Trophoblast cell (in vitro differentiated cells and primary cell): Measurements from ENCODE around the gene DUSP14.
A peak's percentile ranks its signal among the peaks of the same experiment; 100 is the strongest.

Experiments used
- DNase-seq, 2 donors: peaks; one replicate each; pipeline ENCODE4 v3.0.0-alpha.2; 2016
- H2AFZ ChIP-seq: 2 replicates; pipeline ENCODE4 v1.6.1; 2013; ENCODE audit warnings: low read length, moderate library complexity, mild to moderate bottlenecking; ENCODE audit not compliant: insufficient read depth, poor library complexity
- H2AK5ac ChIP-seq: 2 replicates; pipeline ENCODE4 v1.6.1; 2013; ENCODE audit warnings: mild to moderate bottlenecking, low read length
- H2BK120ac ChIP-seq: 2 replicates; pipeline ENCODE4 v1.6.1; 2013; ENCODE audit warnings: low read length, mild to moderate bottlenecking, moderate library complexity; ENCODE audit not compliant: insufficient read depth, poor library complexity
- H2BK12ac ChIP-seq: 2 replicates; pipeline ENCODE4 v1.6.1; 2013; ENCODE audit warnings: mild to moderate bottlenecking, low read length, moderate library complexity
- H2BK5ac ChIP-seq: 2 replicates; pipeline ENCODE4 v1.6.1; 2013; ENCODE audit warnings: low read length, low read depth, moderate library complexity, mild to moderate bottlenecking; ENCODE audit not compliant: poor library complexity
- H3K14ac ChIP-seq: 2 replicates; pipeline ENCODE4 v1.6.1; 2013; ENCODE audit warnings: mild to moderate bottlenecking, low read length
- H3K18ac ChIP-seq: 2 replicates; pipeline ENCODE4 v1.6.1; 2013; ENCODE audit warnings: mild to moderate bottlenecking, low read length
- H3K23ac ChIP-seq: 2 replicates; pipeline ENCODE4 v1.6.1; 2013; ENCODE audit warnings: low read length
- H3K27ac ChIP-seq: 2 replicates; pipeline ENCODE4 v1.5.1; 2013; ENCODE audit warnings: low read depth, mild to moderate bottlenecking, inconsistent platforms, low read length, moderate library complexity
- H3K27me3 ChIP-seq: 2 replicates; pipeline ENCODE4 v1.6.1; 2013; ENCODE audit warnings: inconsistent platforms, mild to moderate bottlenecking, low read length, moderate library complexity; ENCODE audit not compliant: insufficient read depth
- H3K36me3 ChIP-seq, 2 experiments: 1 replicate in 1 of 2; 2 replicates in 1 of 2; pipeline ENCODE4 v1.6.1; 2013; ENCODE audit warnings: low read length in 2 of 2, mild to moderate bottlenecking in 2 of 2, moderate library complexity in 1 of 2; ENCODE audit not compliant: insufficient read depth in 2 of 2, control insufficient read depth in 1 of 2
- H3K4ac ChIP-seq: 2 replicates; pipeline ENCODE4 v1.6.1; 2013; ENCODE audit warnings: low read depth, mild to moderate bottlenecking, low read length, moderate library complexity
- H3K4me1 ChIP-seq, 2 experiments: 1 replicate in 1 of 2; 2 replicates in 1 of 2; pipeline ENCODE4 v1.6.1; 2013; ENCODE audit warnings: low read length in 2 of 2, mild to moderate bottlenecking in 2 of 2, moderate library complexity in 1 of 2; ENCODE audit not compliant: insufficient read depth in 2 of 2, control insufficient read depth in 1 of 2
- H3K4me2 ChIP-seq: 2 replicates; pipeline ENCODE4 v1.6.1; 2013; ENCODE audit warnings: inconsistent platforms, mild to moderate bottlenecking, low read length, moderate library complexity
- H3K4me3 ChIP-seq: 2 replicates; pipeline ENCODE4 v1.5.1; 2013; ENCODE audit warnings: mild to moderate bottlenecking, low read depth, low read length, inconsistent platforms
- H3K79me1 ChIP-seq: one replicate; pipeline ENCODE4 v1.6.1; 2013; ENCODE audit warnings: low read length
- H3K79me2 ChIP-seq: 2 replicates; pipeline ENCODE4 v1.6.1; 2013; ENCODE audit warnings: low read length, mild to moderate bottlenecking; ENCODE audit not compliant: control insufficient read depth, insufficient read depth, poor library complexity
- H3K9ac ChIP-seq: 2 replicates; pipeline ENCODE4 v1.6.1; 2013; ENCODE audit warnings: mild to moderate bottlenecking, low read length
- H3K9me3 ChIP-seq: 2 replicates; pipeline ENCODE4 v1.6.1; 2013; ENCODE audit warnings: low read depth, mild to moderate bottlenecking, control low read depth, inconsistent platforms, low read length; ENCODE audit not compliant: insufficient read depth
- H4K12ac ChIP-seq: 2 replicates; pipeline ENCODE4 v1.6.1; 2013; ENCODE audit warnings: low read depth, mild to moderate bottlenecking, low read length, moderate library complexity
- H4K8ac ChIP-seq: 2 replicates; pipeline ENCODE4 v1.6.1; 2013; ENCODE audit warnings: low read depth, mild to moderate bottlenecking, low read length, moderate library complexity
- H4K91ac ChIP-seq: one replicate; pipeline ENCODE4 v1.6.1; 2013; ENCODE audit warnings: low read depth, mild to moderate bottlenecking, low read length, moderate library complexity
- WGBS: extraction: QIAGEN DNeasy Blood & Tissue Kit; methylation state at CpG from one replicate; pipeline ENCODE4 v1.1.7; 2013; ENCODE audit warnings: missing lambda C conversion rate; ENCODE audit not compliant: insufficient read length, insufficient coverage; ENCODE audit errors: extremely low coverage; 5-methylcytosine and 5-hydroxymethylcytosine counted together

Gene DUSP14

GRCh38 chr17:37547986-37548385 lies 58.3 kb downstream of the DUSP14 start:
- no peak overlapping the region for H4K91ac ChIP-seq
- no peak overlapping the region for H3K27ac ChIP-seq
- no peak overlapping the region for H2BK120ac ChIP-seq
- peaks cover 1 to 3% of the 10 kb centered on the region in 2 experiments for H3K36me3 ChIP-seq
- no peak overlapping the region for H3K14ac ChIP-seq
- H3K4ac ChIP-seq = no peak overlapping the region
- no peak overlapping the region for H3K18ac ChIP-seq
- WGBS = no CpG with 5 or more reads among the region's 1 CpG
- H3K9me3 ChIP-seq = no peaks in the 10 kb centered on the region
- H2BK5ac ChIP-seq = no peak overlapping the region
- H2AK5ac ChIP-seq = no peak overlapping the region
- H3K9ac ChIP-seq = no peak overlapping the region
- H3K79me2 ChIP-seq = no peaks in the 10 kb centered on the region
- H4K8ac ChIP-seq = no peak overlapping the region
- DNase-seq = no peak
- H2BK12ac ChIP-seq = no peak overlapping the region
- peaks cover 0 to 2% of the 10 kb centered on the region in 2 experiments for H3K4me1 ChIP-seq
- H2AFZ ChIP-seq = no peak overlapping the region
- no peak overlapping the region for H3K23ac ChIP-seq
- H3K27me3 ChIP-seq = no peaks in the 10 kb centered on the region
- H3K4me2 ChIP-seq = no peak overlapping the region
- no peak overlapping the region for H3K4me3 ChIP-seq
- no peak overlapping the region for H4K12ac ChIP-seq
- no peaks in the 10 kb centered on the region for H3K79me1 ChIP-seq

- no peaks in the 10 kb centered on the region for H3K27me3 ChIP-seq
- no peak overlapping the region for H3K4me2 ChIP-seq
- no peak overlapping the region for H2AK5ac ChIP-seq
- no peak overlapping the region for H3K14ac ChIP-seq
- H3K79me1 ChIP-seq = no peaks in the 10 kb centered on the region
- WGBS = no CpG with 5 or more reads among the region's 3 CpGs
- no peaks in the 10 kb centered on the region for H3K4me1 ChIP-seq
- H2BK120ac ChIP-seq = no peak overlapping the region
- no peaks in the 10 kb centered on the region for H3K79me2 ChIP-seq
- no peaks in the 10 kb centered on the region for H3K9me3 ChIP-seq
- no peak overlapping the region for H3K18ac ChIP-seq
- DNase-seq = peak in 1 of 2 donors; percentile 36
- no peak overlapping the region for H3K4me3 ChIP-seq
- no peak overlapping the region for H2BK5ac ChIP-seq
- H4K91ac ChIP-seq = no peak overlapping the region
- no peak overlapping the region for H3K9ac ChIP-seq
- H4K8ac ChIP-seq = no peak overlapping the region
- no peak overlapping the region for H3K27ac ChIP-seq
- no peak overlapping the region for H2BK12ac ChIP-seq
- peaks cover 10 to 12% of the 10 kb centered on the region in 2 experiments for H3K36me3 ChIP-seq
- no peak overlapping the region for H4K12ac ChIP-seq
- no peak overlapping the region for H2AFZ ChIP-seq
- H3K23ac ChIP-seq = no peak overlapping the region
- H3K4ac ChIP-seq = no peak overlapping the region
Measured at GRCh38 chr17:37551788-37552187, 62.1 kb downstream of the DUSP14 start.

- no peak overlapping the region for H3K9ac ChIP-seq
- no peak overlapping the region for H4K8ac ChIP-seq
- H3K4me2 ChIP-seq = no peak overlapping the region
- no peak overlapping the region for H2AFZ ChIP-seq
- no peak overlapping the region for H3K4ac ChIP-seq
- no peak for DNase-seq
- no peak overlapping the region for H2BK120ac ChIP-seq
- H3K27ac ChIP-seq = no peak overlapping the region
- no peak overlapping the region for H2BK5ac ChIP-seq
- no peak overlapping the region for H2AK5ac ChIP-seq
- no peaks in the 10 kb centered on the region for H3K4me1 ChIP-seq
- H3K14ac ChIP-seq = no peak overlapping the region
- H3K79me1 ChIP-seq = no peaks in the 10 kb centered on the region
- H3K18ac ChIP-seq = no peak overlapping the region
- H3K23ac ChIP-seq = no peak overlapping the region
- no peaks in the 10 kb centered on the region for H3K9me3 ChIP-seq
- peak overlapping the region; percentile 55 for H3K4me3 ChIP-seq
- no peaks in the 10 kb centered on the region for H3K79me2 ChIP-seq
- H4K91ac ChIP-seq = no peak overlapping the region
- H2BK12ac ChIP-seq = no peak overlapping the region
- no peak overlapping the region for H4K12ac ChIP-seq
- H3K27me3 ChIP-seq = no peaks in the 10 kb centered on the region
- H3K36me3 ChIP-seq = peaks cover 12 to 15% of the 10 kb centered on the region in 2 experiments
- WGBS = no CpG with 5 or more reads among the region's 6 CpGs
Measured at GRCh38 chr17:37553401-37553966, 63.8 kb downstream of the DUSP14 start.

- Histone ChIP-seq H3K79me1 (no peaks in the 10 kb centered on the region), H2BK5ac (no peak overlapping the region), H4K91ac (no peak overlapping the region), H4K8ac (no peak overlapping the region), H3K4me1 (no peaks in the 10 kb centered on the region), H3K18ac (no peak overlapping the region), H4K12ac (no peak overlapping the region), H3K79me2 (no peaks in the 10 kb centered on the region), H2BK12ac (no peak overlapping the region), H3K27me3 (no peaks in the 10 kb centered on the region), H3K14ac (no peak overlapping the region), H2AK5ac (no peak overlapping the region), H2BK120ac (no peak overlapping the region), H2AFZ (no peak overlapping the region), H3K4me2 (no peak overlapping the region), H3K9ac (no peak overlapping the region), H3K27ac (no peak overlapping the region), H3K4me3 (no peak overlapping the region), H3K4ac (no peak overlapping the region), H3K9me3 (no peaks in the 10 kb centered on the region), H3K23ac (no peak overlapping the region), H3K36me3 (peaks cover 18 to 25% of the 10 kb centered on the region in 2 experiments)
- WGBS = no CpG with 5 or more reads among the region's 3 CpGs
- DNase-seq = no peak
Measured at GRCh38 chr17:37555386-37555785, 65.7 kb downstream of the DUSP14 start.
